SH-SY5Y (cell line): ENCODE results near the gene G0S2.

Experiments
- GATA2 ChIP-seq: IDR thresholded peaks from 2 replicates; pipeline ENCODE4 v1.6.1; 2011; ENCODE audit warnings: mild to moderate bottlenecking, low read depth, low read length
- GATA3 ChIP-seq: IDR thresholded peaks from 2 replicates; pipeline ENCODE4 v1.6.1; 2011; ENCODE audit warnings: low read depth, mild to moderate bottlenecking, low read length, moderate library complexity

DNA sequence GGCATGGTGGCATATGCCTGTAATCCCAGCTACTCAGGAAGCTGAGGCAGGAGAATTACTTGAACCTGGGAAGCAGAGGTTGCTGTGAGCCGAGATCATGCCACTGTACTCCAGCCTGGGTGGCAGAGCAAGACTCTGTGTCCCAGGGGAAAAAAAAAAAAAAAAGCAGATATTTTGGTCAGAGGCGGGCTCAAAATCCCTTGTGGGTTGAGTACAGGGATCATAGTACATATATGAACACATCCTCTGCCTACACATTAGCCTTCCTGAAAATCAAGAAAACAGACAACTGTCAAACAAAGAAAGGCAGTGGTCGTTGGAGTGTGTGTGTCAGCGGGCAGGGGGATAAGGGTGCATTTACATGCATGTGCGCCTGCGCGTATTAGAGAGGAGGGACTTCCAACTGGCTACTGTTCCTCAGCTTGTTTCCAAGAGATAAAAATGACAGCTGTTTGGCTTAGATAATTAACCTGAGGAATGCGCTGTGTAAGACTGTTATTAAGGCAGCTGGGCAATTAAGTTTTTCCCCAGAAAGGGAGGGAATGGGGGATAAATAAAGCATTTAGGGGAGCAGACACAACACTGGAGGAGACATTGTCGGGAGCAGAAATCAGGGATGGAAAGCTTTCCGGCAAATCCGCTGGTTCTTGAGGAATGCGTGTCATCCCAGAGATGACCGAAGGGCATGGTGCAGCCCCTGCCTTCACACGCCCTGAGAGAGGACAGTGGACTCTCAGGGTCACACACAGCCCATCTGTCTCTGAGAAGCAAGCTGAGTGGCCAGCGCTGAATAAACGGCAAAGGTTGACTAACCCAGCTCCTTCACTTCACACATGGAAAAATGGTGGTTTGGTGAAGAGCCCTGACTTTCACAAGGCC lies 29.4 kb upstream of the G0S2 start:
- TF ChIP-seq GATA3 (no peak), GATA2 (no peak)
